HEK293 (cell line): Measurements from ENCODE around the gene ARHGAP33.

Source experiments
- ATF2 ChIP-seq: fragments of 450-650 bp; formaldehyde crosslinking; IDR thresholded peaks from 2 replicates; pipeline ENCODE4 v1.5.1; 2016; ENCODE audit warnings: missing biosample characterization, missing genetic modification characterization, low read depth
- BCL11B ChIP-seq: fragments of 450-650 bp; formaldehyde crosslinking; IDR thresholded peaks from 2 replicates; pipeline ENCODE4 v1.5.1; 2016; ENCODE audit warnings: low read depth, missing biosample characterization, missing genetic modification characterization
- EGR2 ChIP-seq: fragments of 450-650 bp; formaldehyde crosslinking; IDR thresholded peaks from 2 replicates; pipeline ENCODE4 v1.5.1; 2016; ENCODE audit warnings: low read depth, missing biosample characterization, missing genetic modification characterization
- GLIS2 ChIP-seq: fragments of 450-650 bp; formaldehyde crosslinking; IDR thresholded peaks from 2 replicates; pipeline ENCODE4 v1.5.1; 2016; ENCODE audit warnings: missing biosample characterization, missing genetic modification characterization
- MEIS1 ChIP-seq: sonication (generic); formaldehyde crosslinking; IDR thresholded peaks from 2 replicates; pipeline ENCODE4 v1.8.1; 2022; ENCODE audit warnings: missing genetic modification reagents, mild to moderate bottlenecking, borderline replicate concordance
- PRDM1 ChIP-seq: fragments of 450-650 bp; formaldehyde crosslinking; IDR thresholded peaks from 2 replicates; pipeline ENCODE4; 2016; ENCODE audit warnings: missing biosample characterization, missing genetic modification characterization
- SP2 ChIP-seq: fragments of 450-650 bp; formaldehyde crosslinking; IDR thresholded peaks from 2 replicates; pipeline ENCODE4 v1.5.1; 2016; ENCODE audit warnings: missing biosample characterization, missing genetic modification characterization
- YY1 ChIP-seq: fragments of 450-650 bp; formaldehyde crosslinking; IDR thresholded peaks from 2 replicates; pipeline ENCODE4 v1.5.1; 2018; ENCODE audit warnings: missing biosample characterization, missing genetic modification characterization
- ZBTB11 ChIP-seq: fragments of 450-650 bp; formaldehyde crosslinking; conservative IDR thresholded peaks from 2 replicates; pipeline ENCODE4 v1.5.1; 2016; ENCODE audit warnings: low read depth, missing biosample characterization, missing genetic modification characterization
- ZBTB17 ChIP-seq: fragments of 450-650 bp; formaldehyde crosslinking; IDR thresholded peaks from 2 replicates; pipeline ENCODE4 v1.5.1; 2016; ENCODE audit warnings: missing biosample characterization, missing genetic modification characterization
- ZBTB21 ChIP-seq: fragments of 450-650 bp; formaldehyde crosslinking; IDR thresholded peaks from 2 replicates; pipeline ENCODE4 v1.5.1; 2017; ENCODE audit warnings: missing biosample characterization, missing genetic modification characterization
- ZBTB26 ChIP-seq: fragments of 450-650 bp; formaldehyde crosslinking; optimal IDR thresholded peaks from 2 replicates; pipeline ENCODE3; 2016; ENCODE audit warnings: missing biosample characterization, mild to moderate bottlenecking, missing genetic modification characterization
- ZBTB7A ChIP-seq: fragments of 450-650 bp; formaldehyde crosslinking; IDR thresholded peaks from 2 replicates; pipeline ENCODE4 v1.5.1; 2016; ENCODE audit warnings: low read depth, missing biosample characterization, missing genetic modification characterization
- ZIC2 ChIP-seq: fragments of 450-650 bp; formaldehyde crosslinking; IDR thresholded peaks from 2 replicates; pipeline ENCODE4 v1.5.1; 2016; ENCODE audit warnings: missing biosample characterization, missing genetic modification characterization
- ZNF214 ChIP-seq: fragments of 450-650 bp; formaldehyde crosslinking; IDR thresholded peaks from 2 replicates; pipeline ENCODE4 v1.5.1; 2017; ENCODE audit warnings: missing biosample characterization, mild to moderate bottlenecking, missing genetic modification characterization, borderline replicate concordance
- ZNF23 ChIP-seq: fragments of 450-650 bp; formaldehyde crosslinking; IDR thresholded peaks from 2 replicates; pipeline ENCODE4 v1.5.1; 2016; ENCODE audit warnings: missing biosample characterization, missing genetic modification characterization, borderline replicate concordance
- ZNF335 ChIP-seq: fragments of 450-650 bp; formaldehyde crosslinking; conservative IDR thresholded peaks from 2 replicates; pipeline ENCODE4 v1.5.1; 2016; ENCODE audit warnings: missing biosample characterization, missing genetic modification characterization
- ZNF404 ChIP-seq: fragments of 450-650 bp; formaldehyde crosslinking; IDR thresholded peaks from 2 replicates; pipeline ENCODE4 v1.5.1; 2017; ENCODE audit warnings: missing biosample characterization, missing genetic modification characterization
- ZNF561 ChIP-seq: fragments of 450-650 bp; IDR thresholded peaks from 2 replicates; pipeline ENCODE4 v1.5.1; 2018; ENCODE audit warnings: missing biosample characterization, missing genetic modification characterization, borderline replicate concordance
- ZNF624 ChIP-seq: fragments of 450-650 bp; formaldehyde crosslinking; IDR thresholded peaks from 2 replicates; pipeline ENCODE4 v1.5.1; 2017; ENCODE audit warnings: missing biosample characterization, missing genetic modification characterization
- ZNF660 ChIP-seq: fragments of 450-650 bp; IDR thresholded peaks from 2 replicates; pipeline ENCODE4 v1.5.1; 2018; ENCODE audit warnings: missing biosample characterization, mild to moderate bottlenecking, missing genetic modification characterization
- TF ChIP-seq, protein P1 (sequence below): fragments of 450-650 bp; formaldehyde crosslinking; IDR thresholded peaks from 2 replicates; pipeline ENCODE4 v1.5.1; 2016; ENCODE audit warnings: missing biosample characterization, missing genetic modification characterization
- TF ChIP-seq, protein P2 (sequence below): fragments of 450-650 bp; formaldehyde crosslinking; IDR thresholded peaks from 2 replicates; pipeline ENCODE4 v1.5.1; 2016; ENCODE audit warnings: missing biosample characterization, missing genetic modification characterization
- TF ChIP-seq, protein P3 (sequence below): fragments of 450-650 bp; formaldehyde crosslinking; IDR thresholded peaks from 2 replicates; pipeline ENCODE4 v1.5.1; 2016; ENCODE audit warnings: missing biosample characterization, missing genetic modification characterization

ARHGAP33 gene

GRCh38 chr19:35745328-35746086 is 29.9 kb upstream of the ARHGAP33 start, which contains the start of the genes PSENEN and U2AF1L4 (continued):
- TF ChIP-seq, protein P1, sequence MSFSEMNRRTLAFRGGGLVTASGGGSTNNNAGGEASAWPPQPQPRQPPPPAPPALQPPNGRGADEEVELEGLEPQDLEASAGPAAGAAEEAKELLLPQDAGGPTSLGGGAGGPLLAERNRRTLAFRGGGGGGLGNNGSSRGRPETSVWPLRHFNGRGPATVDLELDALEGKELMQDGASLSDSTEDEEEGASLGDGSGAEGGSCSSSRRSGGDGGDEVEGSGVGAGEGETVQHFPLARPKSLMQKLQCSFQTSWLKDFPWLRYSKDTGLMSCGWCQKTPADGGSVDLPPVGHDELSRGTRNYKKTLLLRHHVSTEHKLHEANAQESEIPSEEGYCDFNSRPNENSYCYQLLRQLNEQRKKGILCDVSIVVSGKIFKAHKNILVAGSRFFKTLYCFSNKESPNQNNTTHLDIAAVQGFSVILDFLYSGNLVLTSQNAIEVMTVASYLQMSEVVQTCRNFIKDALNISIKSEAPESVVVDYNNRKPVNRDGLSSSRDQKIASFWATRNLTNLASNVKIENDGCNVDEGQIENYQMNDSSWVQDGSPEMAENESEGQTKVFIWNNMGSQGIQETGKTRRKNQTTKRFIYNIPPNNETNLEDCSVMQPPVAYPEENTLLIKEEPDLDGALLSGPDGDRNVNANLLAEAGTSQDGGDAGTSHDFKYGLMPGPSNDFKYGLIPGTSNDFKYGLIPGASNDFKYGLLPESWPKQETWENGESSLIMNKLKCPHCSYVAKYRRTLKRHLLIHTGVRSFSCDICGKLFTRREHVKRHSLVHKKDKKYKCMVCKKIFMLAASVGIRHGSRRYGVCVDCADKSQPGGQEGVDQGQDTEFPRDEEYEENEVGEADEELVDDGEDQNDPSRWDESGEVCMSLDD (tag by site-specific recombination), result 0 out of 2 replicates have a peak, but pooled peaks have one; percentile 22
- TF ChIP-seq ZBTB11 (tag by site-specific recombination), result peak; percentile 64
- no peak for TF ChIP-seq ZNF214 (tag by site-specific recombination)
- TF ChIP-seq EGR2 (tag by site-specific recombination), result peak; percentile 79
- no peak for TF ChIP-seq BCL11B (tag by site-specific recombination)
- peak; percentile 41 for TF ChIP-seq PRDM1 (tag by site-specific recombination)
- TF ChIP-seq MEIS1, result no peak
- peak; percentile 92 for TF ChIP-seq ATF2
- no peak for TF ChIP-seq ZNF23 (tag by site-specific recombination)
- TF ChIP-seq GLIS2 (tag by site-specific recombination), result peak; percentile 88
- TF ChIP-seq ZBTB21 (tag by site-specific recombination), result peak; percentile 90
- peak; percentile 96 for TF ChIP-seq ZNF561 (tag by site-specific recombination)
- TF ChIP-seq, protein P2, sequence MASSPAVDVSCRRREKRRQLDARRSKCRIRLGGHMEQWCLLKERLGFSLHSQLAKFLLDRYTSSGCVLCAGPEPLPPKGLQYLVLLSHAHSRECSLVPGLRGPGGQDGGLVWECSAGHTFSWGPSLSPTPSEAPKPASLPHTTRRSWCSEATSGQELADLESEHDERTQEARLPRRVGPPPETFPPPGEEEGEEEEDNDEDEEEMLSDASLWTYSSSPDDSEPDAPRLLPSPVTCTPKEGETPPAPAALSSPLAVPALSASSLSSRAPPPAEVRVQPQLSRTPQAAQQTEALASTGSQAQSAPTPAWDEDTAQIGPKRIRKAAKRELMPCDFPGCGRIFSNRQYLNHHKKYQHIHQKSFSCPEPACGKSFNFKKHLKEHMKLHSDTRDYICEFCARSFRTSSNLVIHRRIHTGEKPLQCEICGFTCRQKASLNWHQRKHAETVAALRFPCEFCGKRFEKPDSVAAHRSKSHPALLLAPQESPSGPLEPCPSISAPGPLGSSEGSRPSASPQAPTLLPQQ, result 0 out of 2 replicates have a peak, but pooled peaks have one; percentile 8
- TF ChIP-seq YY1, result peak; percentile 81; the same call in 1 of the 2 replicates
- no peak for TF ChIP-seq ZNF404
- peak; percentile 99 for TF ChIP-seq ZNF335 (tag by site-specific recombination)
- peak; percentile 37; the same call in 1 of the 2 replicates for TF ChIP-seq ZNF660 (tag by site-specific recombination)
- peak; percentile 89; the same call in 1 of the 2 replicates for TF ChIP-seq ZBTB17 (tag by site-specific recombination)
- TF ChIP-seq ZIC2 (tag by site-specific recombination), result peak; percentile 78
- TF ChIP-seq, protein P3, sequence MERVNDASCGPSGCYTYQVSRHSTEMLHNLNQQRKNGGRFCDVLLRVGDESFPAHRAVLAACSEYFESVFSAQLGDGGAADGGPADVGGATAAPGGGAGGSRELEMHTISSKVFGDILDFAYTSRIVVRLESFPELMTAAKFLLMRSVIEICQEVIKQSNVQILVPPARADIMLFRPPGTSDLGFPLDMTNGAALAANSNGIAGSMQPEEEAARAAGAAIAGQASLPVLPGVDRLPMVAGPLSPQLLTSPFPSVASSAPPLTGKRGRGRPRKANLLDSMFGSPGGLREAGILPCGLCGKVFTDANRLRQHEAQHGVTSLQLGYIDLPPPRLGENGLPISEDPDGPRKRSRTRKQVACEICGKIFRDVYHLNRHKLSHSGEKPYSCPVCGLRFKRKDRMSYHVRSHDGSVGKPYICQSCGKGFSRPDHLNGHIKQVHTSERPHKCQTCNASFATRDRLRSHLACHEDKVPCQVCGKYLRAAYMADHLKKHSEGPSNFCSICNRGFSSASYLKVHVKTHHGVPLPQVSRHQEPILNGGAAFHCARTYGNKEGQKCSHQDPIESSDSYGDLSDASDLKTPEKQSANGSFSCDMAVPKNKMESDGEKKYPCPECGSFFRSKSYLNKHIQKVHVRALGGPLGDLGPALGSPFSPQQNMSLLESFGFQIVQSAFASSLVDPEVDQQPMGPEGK (tag by site-specific recombination), result peak; percentile 81
- peak; percentile 46; the same call in 1 of the 2 replicates for TF ChIP-seq ZBTB7A (tag by site-specific recombination)
- peak; percentile 89 for TF ChIP-seq ZBTB26 (tag by site-specific recombination)
- no peak; the same call in 1 of the 2 replicates for TF ChIP-seq SP2 (tag by site-specific recombination)
- no peak for TF ChIP-seq ZNF624 (tag by site-specific recombination)
